Thymus (tissue), 11 donors: ENCODE measurements around the gene KRTAP13-4. TPM values are rescaled to one million over a fixed set of nuclear protein-coding genes. Genes with fewer than 3 reads are reported as not detected.

Experiments used
- DNase-seq, 9 donors: peaks; one replicate each; pipeline ENCODE4 v3.0.0-alpha.2; 2013; ENCODE audit warnings: low spot score in 9 of 9, low read depth in 6 of 9, missing footprints in 1 of 9
- H3K27ac ChIP-seq, 2 donors: one replicate each; pipeline ENCODE4 v1.5.1; 2013; ENCODE audit warnings: control low read depth in 1 of 2, low read depth in 1 of 2, low read length in 1 of 2, mild to moderate bottlenecking in 1 of 2, moderate library complexity in 1 of 2
- H3K27me3 ChIP-seq, 2 donors: one replicate each; pipeline ENCODE4 v1.5.1; 2013; ENCODE audit warnings: low read length in 1 of 2; ENCODE audit not compliant: control insufficient read depth in 2 of 2, insufficient read depth in 1 of 2
- H3K36me3 ChIP-seq, 2 donors: one replicate each; pipeline ENCODE4 v1.5.1; 2013; ENCODE audit warnings: low read length in 1 of 2, mild to moderate bottlenecking in 1 of 2, moderate library complexity in 1 of 2; ENCODE audit not compliant: control insufficient read depth in 2 of 2, insufficient read depth in 2 of 2
- H3K4me1 ChIP-seq, 2 donors: one replicate each; pipeline ENCODE4 v1.5.1; 2013; ENCODE audit warnings: low read length in 2 of 2; ENCODE audit not compliant: control insufficient read depth in 2 of 2, insufficient read depth in 2 of 2
- H3K4me3 ChIP-seq, 2 donors: one replicate each; pipeline ENCODE4 v1.5.1; 2013; ENCODE audit warnings: low read length in 2 of 2, control low read depth in 1 of 2, mild to moderate bottlenecking in 1 of 2
- H3K9me3 ChIP-seq, 2 donors: one replicate each; pipeline ENCODE4 v1.5.1; 2013; ENCODE audit warnings: low read length in 1 of 2, mild to moderate bottlenecking in 1 of 2; ENCODE audit not compliant: control insufficient read depth in 2 of 2, insufficient read depth in 1 of 2
- WGBS: extraction: QIAGEN DNeasy Blood & Tissue Kit; methylation state at CpG from one replicate; pipeline ENCODE4 v1.1.7; 2013; 5-methylcytosine and 5-hydroxymethylcytosine counted together
- polyA plus RNA-seq: library from polyadenylated mRNA; stranded (reverse); fragments of 200-250 nt; gene quantifications from one replicate; pipeline ENCODE4 v1.2.3, GENCODE V29; 2013
- total RNA-seq: library from RNA; stranded (reverse); fragments of 120-200 nt; gene quantifications from one replicate; pipeline ENCODE4 v1.2.4, GENCODE V29; 2013
- donor health status: healthy.

KRTAP13-4 gene
- total and polyA plus RNA-seq, 2 donors, result 0.05 to 0.34 TPM

GRCh38 chr21:30434033-30434631 is 4.1 kb downstream of the KRTAP13-4 start:
- 42% methylated on average over 10 of the region's 10 CpGs for WGBS
- Histone ChIP-seq H3K9me3 (no peaks in the 10 kb centered on the region), H3K4me3 (no peak overlapping the region), H3K4me1 (no peaks in the 10 kb centered on the region), H3K27ac (no peak overlapping the region), H3K36me3 (no peaks in the 10 kb centered on the region), H3K27me3 (no peaks in the 10 kb centered on the region)
- peak in 5 of 9 donors; percentile 0 to 13 (median 4) for DNase-seq

- Histone ChIP-seq H3K4me1 (no peaks in the 10 kb centered on the region), H3K27me3 (no peaks in the 10 kb centered on the region), H3K9me3 (no peaks in the 10 kb centered on the region), H3K27ac (no peak overlapping the region), H3K36me3 (no peaks in the 10 kb centered on the region), H3K4me3 (no peak overlapping the region)
- WGBS, result 96% methylated on average over 3 of the region's 3 CpGs
- DNase-seq, result no peak
Observed at GRCh38 chr21:30437010-30437565, 7.1 kb downstream of the KRTAP13-4 start.

GRCh38 chr21:30439975-30440374 is 10.0 kb downstream of the KRTAP13-4 start, which contains the start of gene KRTAP15-1:
KRTAP15-1 (plus strand) TSS chr21:30440275; CDS start chr21:30440328, 53 bp downstream.
- DNase-seq, result no peak
- Histone ChIP-seq H3K9me3 (no peaks in the 10 kb centered on the region), H3K4me3 (no peak within 1 kb of the TSS), H3K4me1 (no peaks in the 10 kb centered on the region), H3K27ac (no peak within 1 kb of the TSS), H3K36me3 (no peaks in the 10 kb centered on the region), H3K27me3 (no peaks in the 10 kb centered on the region)
- WGBS, result 95% methylated on average over 5 of the region's 5 CpGs

GRCh38 chr21:30443226-30443625 is 13.2 kb downstream of the KRTAP13-4 start:
- no peak overlapping the region for H3K4me3 ChIP-seq
- no peak overlapping the region for H3K27ac ChIP-seq
- no peaks in the 10 kb centered on the region for H3K27me3 ChIP-seq
- no peaks in the 10 kb centered on the region for H3K4me1 ChIP-seq
- no peaks in the 10 kb centered on the region for H3K9me3 ChIP-seq
- DNase-seq, result no peak
- no peaks in the 10 kb centered on the region for H3K36me3 ChIP-seq

GRCh38 chr21:30444204-30444603 is 14.2 kb downstream of the KRTAP13-4 start:
- 79% methylated on average over 1 of the region's 1 CpG for whole genome bisulfite sequencing
- no peaks in the 10 kb centered on the region for H3K27me3 ChIP-seq
- no peaks in the 10 kb centered on the region for H3K36me3 ChIP-seq
- no peaks in the 10 kb centered on the region for H3K4me1 ChIP-seq
- H3K4me3 ChIP-seq, result no peak overlapping the region
- no peak overlapping the region for H3K27ac ChIP-seq
- no peak for DNase-seq
- no peaks in the 10 kb centered on the region for H3K9me3 ChIP-seq

- H3K27ac ChIP-seq, result no peak overlapping the region
- no peaks in the 10 kb centered on the region for H3K27me3 ChIP-seq
- H3K36me3 ChIP-seq, result no peaks in the 10 kb centered on the region
- H3K4me3 ChIP-seq, result no peak overlapping the region
- DNase-seq, result no peak
- H3K4me1 ChIP-seq, result no peaks in the 10 kb centered on the region
- 3% methylated on average over 4 of the region's 4 CpGs for WGBS
- no peaks in the 10 kb centered on the region for H3K9me3 ChIP-seq
Observed at GRCh38 chr21:30447056-30447455, 17.0 kb downstream of the KRTAP13-4 start.

GRCh38 chr21:30448514-30448913 is 18.5 kb downstream of the KRTAP13-4 start:
- H3K36me3 ChIP-seq, result no peaks in the 10 kb centered on the region
- no peaks in the 10 kb centered on the region for H3K9me3 ChIP-seq
- no peak for DNase-seq
- WGBS, result 93% methylated on average over 3 of the region's 3 CpGs
- H3K4me1 ChIP-seq, result no peaks in the 10 kb centered on the region
- no peak overlapping the region for H3K27ac ChIP-seq
- no peak overlapping the region for H3K4me3 ChIP-seq
- no peaks in the 10 kb centered on the region for H3K27me3 ChIP-seq

GRCh38 chr21:30463713-30464112 is 33.7 kb downstream of the KRTAP13-4 start:
- 58% methylated on average over 3 of the region's 3 CpGs for WGBS

GRCh38 chr21:30468900-30469714 is 39.1 kb downstream of the KRTAP13-4 start:
- Histone ChIP-seq H3K4me1 (no peaks in the 10 kb centered on the region), H3K36me3 (no peaks in the 10 kb centered on the region), H3K9me3 (no peaks in the 10 kb centered on the region), H3K4me3 (no peak overlapping the region), H3K27ac (no peak overlapping the region), H3K27me3 (no peaks in the 10 kb centered on the region)
- no peak for DNase-seq
- WGBS, result 89% methylated on average over 6 of the region's 6 CpGs

More at GRCh38 chr21:30463713-30464112, 33.7 kb downstream of the KRTAP13-4 start:
- Histone ChIP-seq H3K4me1 (no peaks in the 10 kb centered on the region), H3K27me3 (no peaks in the 10 kb centered on the region), H3K4me3 (no peak overlapping the region), H3K27ac (no peak overlapping the region), H3K36me3 (no peaks in the 10 kb centered on the region), H3K9me3 (no peaks in the 10 kb centered on the region)
- no peak for DNase-seq
